Measurements from ENCODE around the gene PLET1. TPM values are rescaled to one million over a fixed set of nuclear protein-coding genes. Genes with fewer than 3 reads are reported as not detected.

PLET1 gene, protein sequence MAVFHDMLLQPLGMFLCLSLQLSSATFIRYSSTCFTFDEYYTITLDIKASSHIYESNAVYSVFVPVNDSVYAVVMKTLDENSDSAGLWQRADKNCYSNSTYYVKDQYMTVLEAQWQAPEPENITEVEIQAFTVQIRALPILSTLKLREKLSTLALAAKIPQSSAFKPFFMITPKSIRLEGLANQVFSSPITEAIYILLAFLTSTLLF
- not detected for polyA plus RNA-seq (2012; ENCODE audit: missing spikeins)

DNA sequence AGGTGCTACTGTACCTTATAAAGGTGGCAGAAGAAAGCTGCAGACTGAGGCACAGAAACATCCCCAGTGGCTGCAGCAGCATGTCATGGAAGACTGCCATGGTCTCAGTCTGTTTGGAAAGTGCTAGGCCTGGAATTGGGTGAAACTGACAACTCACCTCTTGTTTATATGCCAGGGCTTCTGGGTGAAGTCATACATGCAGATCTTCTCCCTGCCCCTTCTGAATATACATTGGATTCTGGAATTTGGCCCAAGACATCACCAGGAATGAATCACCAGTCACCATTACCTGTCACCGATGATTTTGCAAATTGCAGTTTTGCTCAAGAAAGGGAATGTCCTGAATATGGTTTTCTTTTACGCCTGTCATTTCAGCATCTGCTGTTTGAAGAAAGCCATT is at the start of gene PLET1:
TSS of gene PLET1 (minus strand) at position 371 of the 400 bp plus-strand sequence. CDS start at position 100, 271 bp downstream.
- FAIRE-seq (no peak), DNase-seq (ENCODE audit: insufficient read length) (no peak)
- TF ChIP-seq POLR2AphosphoS5 (IDR thresholded peaks at IDR 0.05; ENCODE audit: low read depth, low read length), result no peak
- TF ChIP-seq POLR2A (IDR thresholded peaks at IDR 0.05; ENCODE audit: low read depth, low read length), result no peak
- no peak for TF ChIP-seq TAF1 (IDR thresholded peaks at IDR 0.05; ENCODE audit: borderline replicate concordance, low read depth, low read length)

DNA sequence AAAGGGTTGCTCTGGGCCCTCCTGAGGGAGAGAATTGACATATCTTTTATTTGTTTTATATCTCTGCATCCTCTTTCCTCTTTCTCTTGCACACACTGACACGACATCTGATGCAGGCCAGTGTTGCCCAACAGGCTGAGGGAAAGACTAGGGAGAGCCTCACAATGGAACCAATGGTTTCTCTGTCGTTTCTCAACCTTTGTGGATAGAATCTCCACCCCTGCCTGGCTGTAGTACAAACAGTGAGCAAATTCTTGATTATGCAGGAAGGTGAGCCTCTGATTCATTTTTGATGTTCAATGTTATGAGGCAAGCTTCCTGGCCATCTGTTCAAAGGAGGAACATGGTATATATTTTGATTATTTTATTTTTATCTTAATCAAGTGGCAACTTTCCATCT is 49.8 kb upstream of the PLET1 start:
- no peak for TF ChIP-seq POLR2A (IDR thresholded peaks at IDR 0.05; ENCODE audit: low read depth, low read length)
- no peak for TF ChIP-seq TAF1 (IDR thresholded peaks at IDR 0.05; ENCODE audit: borderline replicate concordance, low read depth, low read length)
- TF ChIP-seq POLR2AphosphoS5 (IDR thresholded peaks at IDR 0.05; ENCODE audit: low read depth, low read length), result no peak
- DNase-seq (ENCODE audit: insufficient read length), result no peak
- no peak for FAIRE-seq

- FAIRE-seq, result no peak
- DNase-seq (ENCODE audit: insufficient read length), result no peak
- no peak for TF ChIP-seq POLR2AphosphoS5 (IDR thresholded peaks at IDR 0.05; ENCODE audit: low read depth, low read length)
- no peak for TF ChIP-seq POLR2A (IDR thresholded peaks at IDR 0.05; ENCODE audit: low read depth, low read length)
- no peak for TF ChIP-seq TAF1 (IDR thresholded peaks at IDR 0.05; ENCODE audit: borderline replicate concordance, low read depth, low read length)
Observed at GRCh38 chr11:112308651-112309050, 48.0 kb upstream of the PLET1 start.

GRCh38 chr11:112307616-112308015 is 47.0 kb upstream of the PLET1 start:
- DNase-seq (ENCODE audit: insufficient read length), result no peak
- TF ChIP-seq POLR2A (IDR thresholded peaks at IDR 0.05; ENCODE audit: low read depth, low read length) (no peak), POLR2AphosphoS5 (IDR thresholded peaks at IDR 0.05; ENCODE audit: low read depth, low read length) (no peak), TAF1 (IDR thresholded peaks at IDR 0.05; ENCODE audit: borderline replicate concordance, low read depth, low read length) (no peak)
- FAIRE-seq, result no peak

DNA sequence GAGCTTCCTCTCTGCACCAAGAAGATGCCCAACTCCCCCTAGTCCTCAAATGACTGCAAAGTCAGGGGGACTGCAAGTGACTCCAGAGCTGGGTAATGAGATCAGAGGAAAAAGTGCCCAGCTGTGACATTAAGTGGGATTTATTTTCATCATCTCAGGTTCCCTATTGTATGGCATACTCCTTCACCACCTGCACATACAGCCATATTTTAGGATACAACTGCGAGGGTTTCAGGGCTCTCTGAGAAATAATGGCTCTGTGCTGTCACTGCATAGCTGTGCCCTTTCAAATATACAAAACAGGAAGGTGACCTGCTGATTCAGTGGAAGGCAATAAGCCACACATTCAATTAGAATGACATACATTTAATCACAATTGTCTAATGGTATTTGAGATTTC is 45.6 kb upstream of the PLET1 start:
- FAIRE-seq (peak; percentile 50), DNase-seq (ENCODE audit: insufficient read length) (no peak)
- TF ChIP-seq TAF1 (IDR thresholded peaks at IDR 0.05; ENCODE audit: borderline replicate concordance, low read depth, low read length), result no peak
- no peak for TF ChIP-seq POLR2A (IDR thresholded peaks at IDR 0.05; ENCODE audit: low read depth, low read length)
- no peak for TF ChIP-seq POLR2AphosphoS5 (IDR thresholded peaks at IDR 0.05; ENCODE audit: low read depth, low read length)

DNA sequence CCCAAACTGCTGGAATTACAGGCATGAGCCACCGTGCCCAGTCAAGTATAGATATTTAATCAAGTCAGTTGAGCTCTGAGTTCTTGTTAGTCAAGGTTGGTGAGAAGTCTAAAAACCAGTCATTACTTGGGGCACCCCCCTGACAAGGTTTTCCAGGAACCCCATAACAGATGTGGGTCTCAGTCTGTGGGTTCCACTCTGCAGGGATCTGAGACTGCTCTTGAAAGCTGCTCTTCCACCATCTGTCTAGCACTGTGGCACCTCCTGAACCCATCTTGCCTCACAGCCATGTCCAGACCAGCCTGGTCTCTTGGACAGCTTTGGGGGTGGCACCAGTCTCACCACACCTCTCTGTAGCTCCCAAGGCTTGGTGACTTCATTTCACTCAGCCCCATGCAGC is 44.3 kb upstream of the PLET1 start:
- no peak for DNase-seq (ENCODE audit: insufficient read length)
- FAIRE-seq, result no peak
- TF ChIP-seq TAF1 (IDR thresholded peaks at IDR 0.05; ENCODE audit: borderline replicate concordance, low read depth, low read length) (no peak), POLR2AphosphoS5 (IDR thresholded peaks at IDR 0.05; ENCODE audit: low read depth, low read length) (no peak), POLR2A (IDR thresholded peaks at IDR 0.05; ENCODE audit: low read depth, low read length) (no peak)

GRCh38 chr11:112303616-112304015 is 43.0 kb upstream of the PLET1 start:
- FAIRE-seq (no peak), DNase-seq (ENCODE audit: insufficient read length) (no peak)
- no peak for TF ChIP-seq POLR2AphosphoS5 (IDR thresholded peaks at IDR 0.05; ENCODE audit: low read depth, low read length)
- TF ChIP-seq POLR2A (IDR thresholded peaks at IDR 0.05; ENCODE audit: low read depth, low read length), result no peak
- TF ChIP-seq TAF1 (IDR thresholded peaks at IDR 0.05; ENCODE audit: borderline replicate concordance, low read depth, low read length), result no peak

DNA sequence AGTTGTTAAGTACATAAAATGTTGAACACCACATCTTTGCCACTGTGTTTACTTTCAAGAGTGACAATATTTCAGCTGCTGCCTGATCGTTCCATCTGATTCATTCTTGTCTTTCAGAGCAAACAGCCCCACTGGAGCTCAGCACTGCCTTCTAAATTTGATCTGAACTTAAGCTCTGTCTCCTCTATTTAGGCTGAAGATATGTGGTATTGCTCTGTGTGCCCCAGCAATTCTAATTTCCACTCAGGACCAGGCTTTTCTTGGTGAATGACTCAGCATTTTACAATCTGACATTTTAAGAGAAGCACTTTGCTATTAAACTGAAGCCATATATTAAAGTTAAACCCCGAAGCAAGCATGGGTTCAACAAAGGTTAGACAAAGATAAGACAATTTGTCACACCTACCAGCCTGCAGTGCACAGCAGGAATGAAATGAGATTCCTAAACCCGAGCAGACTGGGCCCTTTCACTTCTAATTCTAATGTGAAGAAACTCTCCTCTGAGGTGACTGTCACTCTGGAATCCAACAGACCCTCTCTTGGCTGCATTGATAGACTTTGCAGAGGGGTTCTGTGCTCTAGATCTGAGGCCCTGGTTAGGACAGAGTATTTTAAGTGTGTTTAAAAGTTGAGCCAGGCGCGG is 41.7 kb upstream of the PLET1 start:
- DNase-seq (ENCODE audit: insufficient read length) (no peak), FAIRE-seq (peak; percentile 54)
- TF ChIP-seq TAF1 (IDR thresholded peaks at IDR 0.05; ENCODE audit: borderline replicate concordance, low read depth, low read length), result no peak
- TF ChIP-seq POLR2A (IDR thresholded peaks at IDR 0.05; ENCODE audit: low read depth, low read length), result no peak
- no peak for TF ChIP-seq POLR2AphosphoS5 (IDR thresholded peaks at IDR 0.05; ENCODE audit: low read depth, low read length)

GRCh38 chr11:112300094-112300786 is 39.6 kb upstream of the PLET1 start:
- DNase-seq (ENCODE audit: insufficient read length), result no peak
- no peak for FAIRE-seq
- no peak for TF ChIP-seq POLR2A (IDR thresholded peaks at IDR 0.05; ENCODE audit: low read depth, low read length)
- no peak for TF ChIP-seq POLR2AphosphoS5 (IDR thresholded peaks at IDR 0.05; ENCODE audit: low read depth, low read length)
- TF ChIP-seq TAF1 (IDR thresholded peaks at IDR 0.05; ENCODE audit: borderline replicate concordance, low read depth, low read length), result no peak

GRCh38 chr11:112298535-112298934 is 37.9 kb upstream of the PLET1 start:
- FAIRE-seq (no peak), DNase-seq (ENCODE audit: insufficient read length) (no peak)
- no peak for TF ChIP-seq TAF1 (IDR thresholded peaks at IDR 0.05; ENCODE audit: borderline replicate concordance, low read depth, low read length)
- no peak for TF ChIP-seq POLR2A (IDR thresholded peaks at IDR 0.05; ENCODE audit: low read depth, low read length)
- TF ChIP-seq POLR2AphosphoS5 (IDR thresholded peaks at IDR 0.05; ENCODE audit: low read depth, low read length), result no peak

- no peak for DNase-seq (ENCODE audit: insufficient read length)
- no peak for TF ChIP-seq POLR2AphosphoS5 (IDR thresholded peaks at IDR 0.05; ENCODE audit: low read depth, low read length)
- no peak for TF ChIP-seq POLR2A (IDR thresholded peaks at IDR 0.05; ENCODE audit: low read depth, low read length)
- no peak for TF ChIP-seq TAF1 (IDR thresholded peaks at IDR 0.05; ENCODE audit: borderline replicate concordance, low read depth, low read length)
- FAIRE-seq, result no peak
Observed at GRCh38 chr11:112297248-112297866, 36.7 kb upstream of the PLET1 start.

All from GM12892 (cell line).